Thyroid gland (tissue), 4 donors: Measurements from ENCODE around the gene SPOCK2.

Experiments used
- CTCF ChIP-seq, 6 experiments: fragments of 200-600 bp in 3 of 6; fragments of 450-650 bp in 3 of 6; sonication (generic) in 3 of 6; IDR thresholded peaks; one replicate each; pipeline ENCODE4 v1.5.1; 2016 to 2019; ENCODE audit warnings: antibody characterized with exemption in 6 of 6, mild to moderate bottlenecking in 2 of 6, inconsistent platforms in 1 of 6, moderate library complexity in 1 of 6
- POLR2A ChIP-seq, 2 donors: fragments of 450-650 bp; IDR thresholded peaks; one replicate each; pipeline ENCODE4 v1.6.1; 2017; ENCODE audit warnings: antibody characterized with exemption in 2 of 2, mild to moderate bottlenecking in 2 of 2, moderate library complexity in 1 of 2

GRCh38 chr10:72124989-72125388 lies 36.6 kb upstream of the SPOCK2 start:
- TF ChIP-seq CTCF (IDR thresholded peaks at IDR 0.05) (no peak), POLR2A (IDR thresholded peaks at IDR 0.05) (no peak)
